HG03280 (cell line): ENCODE results near the gene ZNF25.
"Not testable (repeated sequence)": the region's sequence is repeated elsewhere in the genome, so short reads cannot be mapped to it uniquely, and the experiment has no call there.

Experiments used
- ATAC-seq: cut with Tn5 transposase; IDR thresholded peaks from one replicate; pipeline ENCODE4 v1.9.1; 2021; ENCODE audit warnings: mild to moderate bottlenecking, moderate library complexity; ENCODE audit not compliant: unreplicated experiment

Gene ZNF25

GRCh38 chr10:37976091-37976879 lies at the start of gene ZNF25:
TSS of gene ZNF25 (minus strand) at chr10:37976647. CDS start at chr10:37971722, 4,925 bp downstream.
- ATAC-seq = peak; percentile 95

DNA sequence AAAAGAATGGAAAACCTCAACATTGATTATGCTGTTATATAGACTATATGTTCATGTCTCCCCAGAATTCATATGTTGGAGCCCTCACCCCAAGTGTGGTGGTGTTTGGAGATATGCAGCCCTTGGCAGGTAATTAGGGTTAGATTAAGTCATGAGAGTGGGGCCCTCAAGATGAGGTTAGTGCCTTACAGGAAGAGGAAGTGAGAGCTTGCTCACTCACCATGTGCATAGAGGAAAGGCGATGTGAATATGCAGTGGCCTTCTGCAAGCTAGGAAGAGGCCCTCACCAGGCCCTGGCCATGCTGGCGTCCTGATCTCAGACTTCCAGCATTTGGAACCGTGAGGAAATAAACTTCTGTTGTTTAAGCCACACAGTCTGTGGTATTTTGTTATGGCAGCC lies 48.8 kb upstream of the ZNF25 start:
- ATAC-seq = peak; percentile 83

DNA sequence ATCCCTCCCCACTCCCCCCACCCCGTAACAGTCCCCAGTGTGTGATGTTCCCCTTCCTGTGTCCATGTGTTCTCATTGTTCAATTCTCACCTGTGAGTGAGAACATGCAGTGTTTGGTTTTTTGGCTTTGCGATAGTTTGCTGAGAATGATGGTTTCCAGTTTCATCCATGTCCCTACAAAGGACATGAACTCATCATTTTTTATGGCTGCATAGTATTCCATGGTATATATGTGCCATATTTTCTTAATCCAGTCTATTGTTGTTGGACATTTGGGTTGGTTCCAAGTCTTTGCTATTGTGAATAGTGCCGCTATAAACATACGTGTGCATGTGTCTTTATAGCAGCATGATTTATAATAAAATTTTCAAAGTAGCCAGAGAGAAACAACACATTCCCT lies 42.7 kb upstream of the ZNF25 start:
- not testable (repeated sequence) for ATAC-seq

DNA sequence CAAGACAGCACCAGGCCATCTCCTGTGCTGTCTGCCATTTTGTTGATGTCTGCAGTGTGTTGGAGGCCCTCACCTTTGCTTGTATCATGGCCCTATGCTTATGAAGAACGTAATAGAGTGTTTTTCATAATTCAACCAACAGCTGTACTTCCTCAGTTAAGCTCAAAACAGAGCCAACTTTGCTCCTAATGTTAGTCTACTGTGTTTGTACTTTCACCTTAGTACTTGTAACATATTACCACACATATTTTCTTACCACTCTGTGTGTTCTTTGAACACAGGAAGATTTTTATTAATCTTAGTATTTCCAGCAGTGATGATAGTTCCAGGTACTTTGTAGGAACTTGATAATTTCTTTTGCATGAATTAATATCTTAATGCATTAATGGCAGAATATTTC lies 39.9 kb upstream of the ZNF25 start:
- no peak for ATAC-seq

GRCh38 chr10:38010119-38010903 lies 33.9 kb upstream of the ZNF25 start, which contains the start of gene ZNF33A:
TSS of gene ZNF33A (plus strand) at chr10:38010675. CDS start at chr10:38012342, 1,667 bp downstream.
- ATAC-seq = peak; percentile 78

- no peak for ATAC-seq
These were observed 31.5 kb upstream of the ZNF25 start for GRCh38 chr10:38007991-38008390.

DNA sequence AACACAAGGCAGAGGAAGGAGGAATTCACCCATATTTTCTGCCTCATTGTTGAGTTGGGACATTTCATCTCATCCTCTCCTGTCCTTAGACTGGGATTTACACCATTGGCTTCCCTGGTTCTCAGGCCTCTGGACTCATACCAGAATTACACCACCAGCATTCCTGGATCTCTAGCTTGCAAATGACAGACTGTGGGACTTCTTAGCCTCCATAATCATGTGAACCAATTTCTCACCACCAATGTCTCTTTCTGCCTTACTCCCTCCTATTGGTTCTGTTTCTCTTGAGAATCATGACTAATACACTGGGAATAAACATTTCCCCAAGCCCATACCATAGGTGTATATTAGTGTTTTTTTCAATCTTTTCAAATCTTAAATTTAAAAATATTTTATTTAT lies 31.1 kb upstream of the ZNF25 start:
- ATAC-seq = no peak

DNA sequence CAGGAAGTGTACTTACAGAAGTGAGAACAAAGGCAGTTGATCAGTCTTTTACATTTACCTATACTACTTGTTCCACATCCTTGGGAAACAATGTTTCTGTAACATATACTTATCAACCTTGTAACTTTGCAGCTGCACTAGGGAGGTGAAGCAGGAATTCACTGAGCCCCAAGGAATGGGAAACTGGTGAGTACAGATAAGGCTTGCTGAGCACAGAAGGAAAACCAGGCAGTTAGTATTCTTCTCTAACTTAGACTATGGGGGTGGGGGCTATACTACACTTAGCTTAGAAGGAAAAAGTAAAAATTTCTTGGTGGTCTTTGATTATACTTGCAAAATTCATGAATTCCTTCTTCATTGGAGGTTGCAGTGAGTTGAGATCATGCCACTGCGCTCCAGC lies 27.1 kb upstream of the ZNF25 start:
- ATAC-seq = no peak

- ATAC-seq = no peak
These were observed 26.6 kb upstream of the ZNF25 start for GRCh38 chr10:38003026-38003425.

GRCh38 chr10:38000474-38000873 lies 24.0 kb upstream of the ZNF25 start:
- not testable (repeated sequence) for ATAC-seq

- ATAC-seq = not testable (repeated sequence)
These were observed 22.5 kb upstream of the ZNF25 start for GRCh38 chr10:37998920-37999319.

GRCh38 chr10:37992083-37992482 lies 15.6 kb upstream of the ZNF25 start:
- no peak for ATAC-seq

GRCh38 chr10:37991655-37992054 lies 15.2 kb upstream of the ZNF25 start:
- ATAC-seq = no peak

DNA sequence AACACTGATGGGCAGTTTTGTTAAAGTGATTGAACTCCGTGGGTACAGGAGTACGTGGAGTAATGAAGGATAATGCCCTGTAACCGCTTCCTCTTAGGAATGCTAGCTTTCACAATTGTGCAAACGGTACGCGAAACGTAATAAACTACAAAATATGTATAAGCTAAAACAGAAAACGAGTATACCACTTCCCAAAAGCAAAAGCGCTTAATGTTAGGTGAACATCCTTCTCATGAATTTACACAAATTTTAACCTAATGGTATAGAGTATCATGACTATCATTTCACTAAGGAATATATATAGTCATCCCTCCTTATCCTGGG lies 395 bp upstream of the ZNF25 start:
- no peak for ATAC-seq

GRCh38 chr10:37975401-37975991 lies 951 bp downstream of the ZNF25 start:
- no peak for ATAC-seq

- ATAC-seq = no peak
These were observed 4.1 kb downstream of the ZNF25 start for GRCh38 chr10:37972396-37972795.

GRCh38 chr10:37965006-37965405 lies 11.4 kb downstream of the ZNF25 start:
- no peak for ATAC-seq

- no peak for ATAC-seq
These were observed 15.8 kb downstream of the ZNF25 start for GRCh38 chr10:37960591-37961137.

DNA sequence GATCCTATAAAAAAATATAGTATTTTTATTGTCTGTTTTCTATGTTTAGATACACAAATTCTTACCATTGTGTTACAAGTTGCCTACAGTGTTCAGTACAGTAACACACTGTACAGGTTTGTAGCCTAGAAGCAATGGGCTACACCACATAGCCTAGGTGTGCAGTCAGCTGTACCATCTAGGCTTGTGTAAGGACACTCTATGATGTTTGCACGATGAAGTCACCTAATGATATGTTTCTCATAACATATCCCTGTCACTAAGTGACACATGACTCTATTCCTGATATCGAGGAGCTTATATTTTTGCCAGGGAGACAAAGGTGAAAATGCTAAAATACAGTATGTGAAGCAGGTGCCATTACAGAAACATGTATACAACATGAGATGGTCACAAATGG lies 18.6 kb downstream of the ZNF25 start:
- no peak for ATAC-seq

DNA sequence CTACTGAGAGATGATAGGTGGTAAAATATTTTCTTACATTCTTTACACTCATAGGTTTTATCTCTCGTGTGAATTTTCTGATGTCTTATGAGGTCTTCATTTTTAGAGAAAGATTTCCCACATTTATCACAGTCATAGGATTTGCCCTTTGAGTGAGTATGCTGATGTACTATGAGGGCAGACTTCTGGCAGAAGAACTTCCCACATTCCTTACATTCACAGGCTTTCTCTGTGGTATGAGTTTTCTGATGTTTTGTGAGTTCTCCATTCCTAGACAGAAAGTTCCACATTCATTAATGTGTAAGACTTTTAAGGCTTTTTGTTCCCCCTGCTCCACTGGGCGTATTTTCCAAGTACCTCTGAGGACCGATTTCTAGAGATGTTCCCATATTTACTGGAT lies 23.5 kb downstream of the ZNF25 start:
- ATAC-seq = no peak

DNA sequence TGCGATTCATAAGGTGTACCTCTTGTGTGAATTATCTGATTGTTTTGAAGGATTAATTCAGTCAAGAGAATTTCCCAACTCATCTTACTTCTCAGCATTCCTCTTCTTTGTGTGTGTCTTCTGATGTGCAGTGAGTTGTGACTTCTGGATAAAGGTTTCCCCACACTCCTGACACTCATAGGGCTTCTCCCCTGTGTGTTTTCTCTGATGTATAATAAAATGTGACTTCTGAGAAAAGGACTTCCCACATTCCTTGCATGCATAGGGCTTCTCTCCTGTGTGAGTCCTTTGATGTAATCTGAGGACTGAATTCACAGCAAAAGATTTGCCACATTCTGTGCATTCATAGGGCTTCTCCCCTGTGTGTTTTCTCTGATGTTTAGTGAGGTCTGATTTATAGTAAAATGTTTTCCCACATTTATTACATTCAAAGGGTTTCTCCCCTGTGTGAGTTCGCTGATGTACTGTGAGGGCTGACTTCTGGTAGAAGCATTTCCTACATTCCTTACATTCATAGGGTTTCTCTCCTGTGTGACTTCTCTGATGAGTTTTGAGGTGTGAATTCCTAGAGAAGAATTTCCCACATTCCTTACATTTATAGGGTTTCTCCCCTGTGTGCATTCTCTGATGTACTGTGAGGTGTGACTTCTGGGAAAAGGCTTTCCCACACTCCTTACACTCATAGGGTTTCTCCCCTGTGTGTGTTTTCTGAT lies 24.2 kb downstream of the ZNF25 start:
- no peak for ATAC-seq
